GM12801 (cell line): Measurements from ENCODE around the gene HPCAL1.

Experiments
- CTCF ChIP-seq: IDR thresholded peaks from one replicate; pipeline ENCODE4 v1.5.1; 2011; ENCODE audit warnings: control low read depth; ENCODE audit not compliant: insufficient read length; ENCODE audit errors: extremely low read depth

Gene HPCAL1

GRCh38 chr2:10435820-10436204 lies 133.1 kb downstream of the HPCAL1 start:
- TF ChIP-seq CTCF, result no peak

- no peak for TF ChIP-seq CTCF
These were observed 133.9 kb downstream of the HPCAL1 start for GRCh38 chr2:10436583-10437110.

DNA sequence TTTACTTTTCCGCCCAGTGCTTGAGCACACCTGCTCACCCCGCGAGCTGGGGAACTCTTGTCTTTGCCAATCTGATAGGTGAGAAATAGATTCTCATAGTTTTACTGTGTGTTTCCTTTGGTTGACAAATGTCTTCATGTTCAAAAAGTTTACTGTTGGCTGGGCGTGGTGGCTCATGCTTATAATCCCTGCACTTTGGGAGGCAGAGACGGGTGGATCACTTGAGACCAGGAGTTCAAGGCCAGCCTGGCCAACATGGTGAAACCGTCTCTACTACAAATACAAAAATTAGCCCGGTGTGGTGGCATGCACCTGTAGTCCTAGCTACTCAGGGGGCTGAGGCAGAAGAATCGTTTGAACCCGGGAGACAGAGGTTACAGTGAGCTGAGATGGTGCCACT lies 135.1 kb downstream of the HPCAL1 start:
- no peak for TF ChIP-seq CTCF

GRCh38 chr2:10438688-10439087 lies 136.0 kb downstream of the HPCAL1 start:
- TF ChIP-seq CTCF, result no peak

DNA sequence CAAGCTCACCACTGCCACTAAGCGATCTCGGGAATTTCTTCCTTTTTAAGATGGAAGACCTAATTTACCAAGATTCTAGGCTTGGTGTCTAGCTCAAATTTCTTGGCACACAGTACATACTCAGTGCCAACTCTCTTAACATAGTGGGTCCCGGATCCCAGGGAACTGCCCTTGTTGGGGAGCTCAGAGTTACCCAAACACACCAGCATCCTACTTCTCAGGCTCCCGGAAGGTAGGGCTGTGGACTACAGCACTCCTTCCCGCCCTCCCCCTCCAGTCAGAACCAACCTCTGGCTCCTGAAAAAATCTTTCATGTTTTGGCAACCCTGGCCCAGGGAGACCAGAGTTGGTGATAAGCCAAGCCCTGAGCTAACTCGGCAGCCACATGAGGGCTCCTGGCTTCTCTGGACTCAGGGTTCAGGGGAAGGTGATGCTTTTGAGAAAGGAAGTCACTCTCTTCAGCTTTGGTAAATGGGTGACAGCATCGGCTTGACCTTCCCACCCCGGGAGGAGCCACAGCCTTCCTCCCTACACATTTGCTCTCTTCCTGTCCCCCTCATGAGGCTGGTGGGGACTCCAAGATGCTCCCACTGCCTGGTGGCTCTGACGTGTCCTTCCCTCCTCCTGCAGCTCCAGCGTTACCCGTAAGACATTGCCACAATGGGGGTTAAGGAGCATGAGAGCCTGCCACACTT lies 136.6 kb downstream of the HPCAL1 start:
- no peak for TF ChIP-seq CTCF

- TF ChIP-seq CTCF, result no peak
These were observed 137.3 kb downstream of the HPCAL1 start for GRCh38 chr2:10439971-10440370.

GRCh38 chr2:10440736-10441135 lies 138.0 kb downstream of the HPCAL1 start:
- TF ChIP-seq CTCF, result no peak

- no peak for TF ChIP-seq CTCF
These were observed 139.2 kb downstream of the HPCAL1 start for GRCh38 chr2:10441948-10442347.
